CD4-positive, alpha-beta T cell treated with Interleukin-1 beta for 1 hour (primary cell): Measurements from ENCODE around the gene PCDHGA9.
A peak's percentile ranks its signal among the peaks of the same experiment; 100 is the strongest.
"Not testable (repeated sequence)": the region's sequence is repeated elsewhere in the genome, so short reads cannot be mapped to it uniquely, and the experiment has no call there.

ENCODE experiments used
- DNase-seq, 2 donors: peaks; one replicate each; pipeline ENCODE4 v3.0.0-alpha.2; 2020 to 2022

PCDHGA9 gene

GRCh38 chr5:141414548-141415274, 12.1 kb downstream of the PCDHGA9 start:
- not testable (repeated sequence) for DNase-seq

GRCh38 chr5:141415275-141415618, 12.7 kb downstream of the PCDHGA9 start:
- DNase-seq, result not testable (repeated sequence)

GRCh38 chr5:141417494-141418172, 15.1 kb downstream of the PCDHGA9 start, which contains the start of gene PCDHGB7:
Gene PCDHGB7 (plus strand): TSS chr5:141417677. CDS start chr5:141417860, 183 bp downstream.
- peak; percentile 46 to 47 for DNase-seq

- DNase-seq, result no peak
Observed at GRCh38 chr5:141419074-141419880, 16.7 kb downstream of the PCDHGA9 start.

GRCh38 chr5:141420855-141421488, 18.4 kb downstream of the PCDHGA9 start, which contains the start of gene PCDHGA11:
Gene PCDHGA11 (plus strand): TSS chr5:141421051. CDS start chr5:141421228, 177 bp downstream.
- peak; percentile 39 to 46 for DNase-seq

- DNase-seq, result no peak
Observed at GRCh38 chr5:141421489-141421855, 18.9 kb downstream of the PCDHGA9 start.

GRCh38 chr5:141422742-141423291, 20.2 kb downstream of the PCDHGA9 start:
- DNase-seq, result no peak

- DNase-seq, result no peak
Observed at GRCh38 chr5:141427783-141428426, 25.3 kb downstream of the PCDHGA9 start.

- DNase-seq, result peak; percentile 30 to 32
Observed at GRCh38 chr5:141430332-141431113, 27.9 kb downstream of the PCDHGA9 start, which contains the start of gene PCDHGA12. Gene PCDHGA12 (plus strand): TSS chr5:141430507. CDS start chr5:141430760, 253 bp downstream.

GRCh38 chr5:141431286-141431685, 28.7 kb downstream of the PCDHGA9 start:
- no peak for DNase-seq

GRCh38 chr5:141432308-141432707, 29.7 kb downstream of the PCDHGA9 start:
- DNase-seq, result not testable (repeated sequence)

GRCh38 chr5:141432726-141433125, 30.1 kb downstream of the PCDHGA9 start:
- DNase-seq, result not testable (repeated sequence)

GRCh38 chr5:141434006-141434405, 31.4 kb downstream of the PCDHGA9 start:
- no peak for DNase-seq

GRCh38 chr5:141437221-141437620, 34.6 kb downstream of the PCDHGA9 start:
- no peak for DNase-seq

- DNase-seq, result no peak
Observed at GRCh38 chr5:141439411-141440141, 37.0 kb downstream of the PCDHGA9 start.

GRCh38 chr5:141440341-141440740, 37.8 kb downstream of the PCDHGA9 start:
- no peak for DNase-seq

GRCh38 chr5:141441571-141442170, 39.1 kb downstream of the PCDHGA9 start:
- no peak for DNase-seq
